IMR-90 (cell line): ENCODE measurements around the gene AKAP13.

Experiments
- CEBPB ChIP-seq: IDR thresholded peaks from 2 replicates; pipeline ENCODE4 v1.6.1; 2012; ENCODE audit warnings: low read depth, low read length, improper control_type of control experiment
- CHD1 ChIP-seq: IDR thresholded peaks from 2 replicates; pipeline ENCODE4 v1.6.1; 2012; ENCODE audit warnings: low read depth, low read length, improper control_type of control experiment
- CTCF ChIP-seq: conservative IDR thresholded peaks from 2 replicates; pipeline ENCODE4 v1.5.1; 2012; ENCODE audit warnings: mild to moderate bottlenecking, low read depth, low read length, improper control_type of control experiment
- ELK1 ChIP-seq: fragments of 150-350 bp; IDR thresholded peaks from 2 replicates; pipeline ENCODE4 v1.6.1; 2016; ENCODE audit warnings: low read depth, mild to moderate bottlenecking, low read length, moderate library complexity, borderline replicate concordance
- FOS ChIP-seq: fragments of 150-350 bp; IDR thresholded peaks from 2 replicates; pipeline ENCODE4 v1.6.1; 2016; ENCODE audit warnings: low read depth, low read length
- MAFK ChIP-seq: IDR thresholded peaks from 2 replicates; pipeline ENCODE4 v1.6.1; 2012; ENCODE audit warnings: low read depth, low read length, improper control_type of control experiment
- MXI1 ChIP-seq: IDR thresholded peaks from 2 replicates; pipeline ENCODE4 v1.6.1; 2012; ENCODE audit warnings: low read depth, mild to moderate bottlenecking, low read length, moderate library complexity, borderline replicate concordance
- NFE2L2 ChIP-seq: fragments of 150-350 bp; IDR thresholded peaks from 2 replicates; pipeline ENCODE4 v1.6.1; 2016; ENCODE audit warnings: low read depth, mild to moderate bottlenecking, low read length
- POLR2A ChIP-seq: IDR thresholded peaks from 2 replicates; pipeline ENCODE4 v1.6.1; 2012; ENCODE audit warnings: mild to moderate bottlenecking, low read depth, low read length
- RAD21 ChIP-seq: IDR thresholded peaks from 2 replicates; pipeline ENCODE4 v1.6.1; 2012; ENCODE audit warnings: low read length, improper control_type of control experiment
- RCOR1 ChIP-seq: IDR thresholded peaks from 2 replicates; pipeline ENCODE4 v1.6.1; 2012; ENCODE audit warnings: mild to moderate bottlenecking, low read length, improper control_type of control experiment; ENCODE audit not compliant: insufficient replicate concordance
- RFX5 ChIP-seq: IDR thresholded peaks from 2 replicates; pipeline ENCODE4 v1.8.0; 2012; ENCODE audit warnings: low read depth, mild to moderate bottlenecking, low read length, moderate library complexity
- SMC3 ChIP-seq: fragments of 150-350 bp; IDR thresholded peaks from 2 replicates; pipeline ENCODE4 v1.6.1; 2016; ENCODE audit warnings: low read depth, mild to moderate bottlenecking, antibody characterized with exemption, low read length, moderate library complexity
- USF2 ChIP-seq: fragments of 150-350 bp; IDR thresholded peaks from 2 replicates; pipeline ENCODE4 v1.6.1; 2017; ENCODE audit warnings: mild to moderate bottlenecking, antibody characterized with exemption, low read length, low read depth

DNA sequence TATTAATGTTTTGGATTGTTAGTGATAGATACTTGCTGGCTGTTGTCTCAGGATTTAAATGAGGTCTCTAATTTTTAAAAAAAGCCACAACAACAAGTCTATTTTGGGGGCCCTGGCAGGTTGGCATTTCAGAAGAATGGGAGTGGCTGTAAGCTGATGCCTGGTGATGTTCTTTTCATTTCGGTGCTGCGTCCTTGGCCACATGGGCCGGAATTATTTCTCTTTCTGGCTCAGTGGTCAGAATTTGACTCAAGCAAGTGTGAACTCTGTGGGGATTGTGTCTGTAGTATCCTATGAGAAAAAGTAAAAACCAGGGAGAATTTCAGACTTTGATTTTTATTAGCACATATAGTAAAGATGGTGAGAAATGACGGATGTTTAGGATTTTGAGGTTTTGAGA, 203.0 kb downstream of the AKAP13 start:
- no peak for TF ChIP-seq CTCF
- no peak for TF ChIP-seq NFE2L2
- TF ChIP-seq USF2: no peak
- no peak for TF ChIP-seq RFX5
- TF ChIP-seq POLR2A: no peak
- TF ChIP-seq CEBPB: no peak
- TF ChIP-seq MXI1: no peak
- TF ChIP-seq CHD1: no peak
- TF ChIP-seq RAD21: no peak
- no peak for TF ChIP-seq MAFK
- TF ChIP-seq SMC3: no peak
- TF ChIP-seq ELK1: no peak
- no peak for TF ChIP-seq RCOR1
- no peak for TF ChIP-seq FOS
